ENCODE measurements around the gene HECW1. TPM values are rescaled to one million over a fixed set of nuclear protein-coding genes. Genes with fewer than 3 reads are reported as not detected.

HECW1 gene
- total RNA-seq, 1 experiment from 2014 or later = 0.77 TPM

- ATAC-seq (no peak), DNase-seq (ENCODE audit: low read depth, low spot score) (no peak)
- TF ChIP-seq, protein P1, sequence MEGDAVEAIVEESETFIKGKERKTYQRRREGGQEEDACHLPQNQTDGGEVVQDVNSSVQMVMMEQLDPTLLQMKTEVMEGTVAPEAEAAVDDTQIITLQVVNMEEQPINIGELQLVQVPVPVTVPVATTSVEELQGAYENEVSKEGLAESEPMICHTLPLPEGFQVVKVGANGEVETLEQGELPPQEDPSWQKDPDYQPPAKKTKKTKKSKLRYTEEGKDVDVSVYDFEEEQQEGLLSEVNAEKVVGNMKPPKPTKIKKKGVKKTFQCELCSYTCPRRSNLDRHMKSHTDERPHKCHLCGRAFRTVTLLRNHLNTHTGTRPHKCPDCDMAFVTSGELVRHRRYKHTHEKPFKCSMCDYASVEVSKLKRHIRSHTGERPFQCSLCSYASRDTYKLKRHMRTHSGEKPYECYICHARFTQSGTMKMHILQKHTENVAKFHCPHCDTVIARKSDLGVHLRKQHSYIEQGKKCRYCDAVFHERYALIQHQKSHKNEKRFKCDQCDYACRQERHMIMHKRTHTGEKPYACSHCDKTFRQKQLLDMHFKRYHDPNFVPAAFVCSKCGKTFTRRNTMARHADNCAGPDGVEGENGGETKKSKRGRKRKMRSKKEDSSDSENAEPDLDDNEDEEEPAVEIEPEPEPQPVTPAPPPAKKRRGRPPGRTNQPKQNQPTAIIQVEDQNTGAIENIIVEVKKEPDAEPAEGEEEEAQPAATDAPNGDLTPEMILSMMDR (IDR thresholded peaks at IDR 0.05) = no peak
- TF ChIP-seq SIN3A (IDR thresholded peaks at IDR 0.05; ENCODE audit: borderline replicate concordance, insufficient read depth, low read depth, low read length) (no peak), POLR2AphosphoS5 (IDR thresholded peaks at IDR 0.05; ENCODE audit: low read depth, low read length) (no peak), TCF7L2 (IDR thresholded peaks at IDR 0.05; ENCODE audit: low read depth, low read length) (no peak)
- TF ChIP-seq, protein P2, sequence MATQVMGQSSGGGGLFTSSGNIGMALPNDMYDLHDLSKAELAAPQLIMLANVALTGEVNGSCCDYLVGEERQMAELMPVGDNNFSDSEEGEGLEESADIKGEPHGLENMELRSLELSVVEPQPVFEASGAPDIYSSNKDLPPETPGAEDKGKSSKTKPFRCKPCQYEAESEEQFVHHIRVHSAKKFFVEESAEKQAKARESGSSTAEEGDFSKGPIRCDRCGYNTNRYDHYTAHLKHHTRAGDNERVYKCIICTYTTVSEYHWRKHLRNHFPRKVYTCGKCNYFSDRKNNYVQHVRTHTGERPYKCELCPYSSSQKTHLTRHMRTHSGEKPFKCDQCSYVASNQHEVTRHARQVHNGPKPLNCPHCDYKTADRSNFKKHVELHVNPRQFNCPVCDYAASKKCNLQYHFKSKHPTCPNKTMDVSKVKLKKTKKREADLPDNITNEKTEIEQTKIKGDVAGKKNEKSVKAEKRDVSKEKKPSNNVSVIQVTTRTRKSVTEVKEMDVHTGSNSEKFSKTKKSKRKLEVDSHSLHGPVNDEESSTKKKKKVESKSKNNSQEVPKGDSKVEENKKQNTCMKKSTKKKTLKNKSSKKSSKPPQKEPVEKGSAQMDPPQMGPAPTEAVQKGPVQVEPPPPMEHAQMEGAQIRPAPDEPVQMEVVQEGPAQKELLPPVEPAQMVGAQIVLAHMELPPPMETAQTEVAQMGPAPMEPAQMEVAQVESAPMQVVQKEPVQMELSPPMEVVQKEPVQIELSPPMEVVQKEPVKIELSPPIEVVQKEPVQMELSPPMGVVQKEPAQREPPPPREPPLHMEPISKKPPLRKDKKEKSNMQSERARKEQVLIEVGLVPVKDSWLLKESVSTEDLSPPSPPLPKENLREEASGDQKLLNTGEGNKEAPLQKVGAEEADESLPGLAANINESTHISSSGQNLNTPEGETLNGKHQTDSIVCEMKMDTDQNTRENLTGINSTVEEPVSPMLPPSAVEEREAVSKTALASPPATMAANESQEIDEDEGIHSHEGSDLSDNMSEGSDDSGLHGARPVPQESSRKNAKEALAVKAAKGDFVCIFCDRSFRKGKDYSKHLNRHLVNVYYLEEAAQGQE (IDR thresholded peaks at IDR 0.05; ENCODE audit: insufficient read depth in 1 of 2, low read depth in 2 of 2, low read length in 1 of 2) = no peak
- no peaks in the 10 kb centered on the region for H3K9me3 ChIP-seq (ENCODE audit: control insufficient read depth, insufficient read depth, low read depth, low read length)
- CTCF ChIA-PET = no interaction called here
- H3K4me3 ChIP-seq (ENCODE audit: low read depth in 2 of 2, low read length in 2 of 2) = no peak overlapping the region
- BruUV-seq (replicated peaks) = no TSS peak
- no peak overlapping the region for H3K27ac ChIP-seq (ENCODE audit: low read length)
- no peaks in the 10 kb centered on the region for H3K36me3 ChIP-seq (ENCODE audit: control insufficient read depth, insufficient read depth, low read length)
- POLR2A ChIA-PET = no interaction called here
- intact Hi-C loops (cut with micrococcal nuclease; ENCODE audit: unreplicated experiment) = no loop called here
- in situ Hi-C loops (cut with HindIII; ENCODE audit: low pct_unique_long_range_greater_than_20kb, low sequenced_read_pairs) = no loop called here
- H3K27me3 ChIP-seq (ENCODE audit: control insufficient read depth, insufficient read depth, low read length) = peaks cover 27% of the 10 kb centered on the region
- no peaks in the 10 kb centered on the region for H3K4me1 ChIP-seq (ENCODE audit: control insufficient read depth, insufficient read depth, low read length)
These were observed 442.0 kb downstream of the HECW1 start for GRCh38 chr7:43554423-43554822.

- H3K4me3 ChIP-seq (ENCODE audit: low read depth in 2 of 2, low read length in 2 of 2) = no peak overlapping the region
- intact Hi-C loops (cut with micrococcal nuclease; ENCODE audit: unreplicated experiment) = no loop called here
- no peaks in the 10 kb centered on the region for H3K4me1 ChIP-seq (ENCODE audit: control insufficient read depth, insufficient read depth, low read length)
- H3K27ac ChIP-seq (ENCODE audit: low read length) = no peak overlapping the region
- H3K27me3 ChIP-seq (ENCODE audit: control insufficient read depth, insufficient read depth, low read length) = peaks cover 36% of the 10 kb centered on the region
- BruUV-seq (replicated peaks) = no TSS peak
- no peak for ATAC-seq
- no peak for DNase-seq (ENCODE audit: low read depth, low spot score)
- TF ChIP-seq TCF7L2 (IDR thresholded peaks at IDR 0.05; ENCODE audit: low read depth, low read length) (no peak), POLR2AphosphoS5 (IDR thresholded peaks at IDR 0.05; ENCODE audit: low read depth, low read length) (no peak)
- TF ChIP-seq, protein P1 (IDR thresholded peaks at IDR 0.05) = no peak
- TF ChIP-seq, protein P2 (IDR thresholded peaks at IDR 0.05; ENCODE audit: insufficient read depth in 1 of 2, low read depth in 2 of 2, low read length in 1 of 2) = no peak
- no peaks in the 10 kb centered on the region for H3K36me3 ChIP-seq (ENCODE audit: control insufficient read depth, insufficient read depth, low read length)
- ChIA-PET POLR2A (no interaction called here), CTCF (no interaction called here)
- in situ Hi-C loops (cut with HindIII; ENCODE audit: low pct_unique_long_range_greater_than_20kb, low sequenced_read_pairs) = no loop called here
- H3K9me3 ChIP-seq (ENCODE audit: control insufficient read depth, insufficient read depth, low read depth, low read length) = no peaks in the 10 kb centered on the region
These were observed 445.5 kb downstream of the HECW1 start for GRCh38 chr7:43557831-43558495.
